PC-3 (cell line): ENCODE data around the gene BCKDHA. TPM values are rescaled to one million over a fixed set of nuclear protein-coding genes. Genes with fewer than 3 reads are reported as not detected.

ENCODE experiments used
- ATAC-seq: fragments of 200-7000 bp; cut with Tn5 transposase; 2 replicates; pipeline ENCODE4 v1.9.1; 2020; ENCODE audit warnings: mild to moderate bottlenecking, moderate library complexity
- BruUV-seq: library from RNA; stranded (reverse); fragments of 400-500 nt; replicated peaks from 2 replicates; lab custom pipeline; 2021; lab: Mats Ljungman, UMichigan
- CTCF ChIA-PET: fragments of 300-600 bp; sonication (Branson Sonifier 250); formaldehyde crosslinking; loops from one replicate; lab custom pipeline; 2022; ENCODE audit warnings: antibody characterized with exemption; lab: Charles Lee
- POLR2A ChIA-PET: fragments of 300-600 bp; sonication (Branson Sonifier 250); formaldehyde crosslinking; loops from one replicate; lab custom pipeline; 2022; ENCODE audit warnings: antibody characterized with exemption; ENCODE audit not compliant: unreplicated experiment; lab: Charles Lee
- DNase-seq: peaks from one replicate; pipeline ENCODE4 v3.0.0-alpha.2; 2015
- H2AFZ ChIP-seq: fragments of 300-600 bp; sonication (generic); 2 replicates; pipeline ENCODE4 v1.6.0; 2016; ENCODE audit warnings: antibody characterized with exemption, low read length
- H3F3A ChIP-seq: fragments of 300-600 bp; sonication (generic); one replicate; pipeline ENCODE4 v1.6.0; 2017; ENCODE audit warnings: antibody characterized with exemption, low read length, control low read depth, mild to moderate bottlenecking; ENCODE audit not compliant: unreplicated experiment
- H3K27ac ChIP-seq: fragments of 300-600 bp; sonication (generic); 2 replicates; pipeline ENCODE4 v1.5.1; 2016; ENCODE audit warnings: mild to moderate bottlenecking, low read length
- H3K27me3 ChIP-seq: fragments of 300-600 bp; sonication (generic); 2 replicates; pipeline ENCODE4 v1.6.1; 2016; ENCODE audit warnings: low read length, mixed read lengths
- H3K36me3 ChIP-seq: fragments of 300-600 bp; sonication (generic); 2 replicates; pipeline ENCODE4 v1.6.1; 2016; ENCODE audit warnings: low read depth, mixed run types, low read length, mixed read lengths
- H3K4me1 ChIP-seq: fragments of 300-600 bp; sonication (generic); 2 replicates; pipeline ENCODE4 v1.5.1; 2016; ENCODE audit warnings: low read length; ENCODE audit not compliant: insufficient read depth
- H3K4me2 ChIP-seq: fragments of 300-600 bp; sonication (generic); 2 replicates; pipeline ENCODE4 v1.6.0; 2016; ENCODE audit warnings: low read length
- H3K4me3 ChIP-seq: fragments of 300-600 bp; sonication (generic); 2 replicates; pipeline ENCODE4 v1.5.1; 2016; ENCODE audit warnings: mild to moderate bottlenecking, low read length, mixed read lengths
- H3K79me2 ChIP-seq: fragments of 300-600 bp; sonication (generic); 2 replicates; pipeline ENCODE4 v1.6.1; 2017; ENCODE audit warnings: low read length, mixed read lengths
- H3K9ac ChIP-seq: fragments of 300-600 bp; sonication (generic); 2 replicates; pipeline ENCODE4 v1.6.0; 2016; ENCODE audit warnings: mild to moderate bottlenecking, low read length
- H3K9me2 ChIP-seq: fragments of 300-600 bp; sonication (generic); replicated peaks from 2 replicates; pipeline ENCODE4 v1.6.1; 2016; ENCODE audit warnings: mixed run types, low read length, mixed read lengths
- H3K9me3 ChIP-seq: fragments of 300-600 bp; sonication (generic); 2 replicates; pipeline ENCODE4 v1.6.1; 2016; ENCODE audit warnings: low read length, mixed read lengths
- H4K20me1 ChIP-seq: fragments of 300-600 bp; sonication (generic); 2 replicates; pipeline ENCODE4 v1.6.1; 2016; ENCODE audit warnings: low read length, mixed read lengths
- CTCF ChIP-seq: fragments of 300-600 bp; sonication (generic); conservative IDR thresholded peaks from 2 replicates; pipeline ENCODE4 v1.5.1; 2017; ENCODE audit warnings: antibody characterized with exemption, low read depth, mild to moderate bottlenecking, low read length
- EZH2 ChIP-seq: fragments of 300-600 bp; sonication (generic); IDR thresholded peaks from one replicate; pipeline ENCODE4 v1.6.1; 2017; ENCODE audit warnings: antibody characterized with exemption, mild to moderate bottlenecking, low read length; ENCODE audit not compliant: unreplicated experiment
- EZH2phosphoT487 ChIP-seq: fragments of 300-600 bp; sonication (generic); IDR thresholded peaks from 2 replicates; pipeline ENCODE4 v1.6.1; 2018; ENCODE audit warnings: mild to moderate bottlenecking, antibody characterized with exemption, low read length, borderline replicate concordance
- intact Hi-C: fragments of 100-400 bp; cut with micrococcal nuclease; formaldehyde crosslinking; loops from 2 replicates; pipeline ENCODE4 v1.9.0; 2023
- total RNA-seq: library from RNA; depleted of rRNA; stranded (reverse); fragments of >200 nt; gene quantifications from 2 replicates; pipeline ENCODE4 v1.2.3, GENCODE V29; 2014

BCKDHA gene
- total RNA-seq, 1 experiment from 2014 or later, result 49.2 TPM

GRCh38 chr19:41392775-41393174, 4.8 kb upstream of the BCKDHA start:
- Histone ChIP-seq H2AFZ (no peak overlapping the region), H3K27me3 (no peaks in the 10 kb centered on the region), H3K36me3 (no peaks in the 10 kb centered on the region; the same call in 1 of the 2 replicates), H3K79me2 (peaks cover 21% of the 10 kb centered on the region), H3K4me1 (peaks cover 4% of the 10 kb centered on the region; the same call in 1 of the 2 replicates), H4K20me1 (no peaks in the 10 kb centered on the region), H3K27ac (no peak overlapping the region), H3K9ac (no peak overlapping the region), H3K9me2 (no peaks in the 10 kb centered on the region), H3K9me3 (no peaks in the 10 kb centered on the region), H3F3A (no peaks in the 10 kb centered on the region), H3K4me3 (no peak overlapping the region), H3K4me2 (no peak overlapping the region)
- no TSS peak for BruUV-seq
- CTCF ChIA-PET, result no interaction called here
- TF ChIP-seq EZH2, result no peak
- TF ChIP-seq CTCF, result no peak
- no peak for TF ChIP-seq EZH2phosphoT487
- DNase-seq (no peak), ATAC-seq (no peak)
- POLR2A ChIA-PET, result no interaction called here
- intact Hi-C loops, result no loop called here

GRCh38 chr19:41395355-41395754, 2.3 kb upstream of the BCKDHA start:
- H3K79me2 ChIP-seq, result peaks cover 36% of the 10 kb centered on the region
- no TSS peak for BruUV-seq
- H4K20me1 ChIP-seq, result no peaks in the 10 kb centered on the region
- H3K4me3 ChIP-seq, result peak overlapping the region; percentile 81; the same call in 1 of the 2 replicates
- ATAC-seq (no peak), DNase-seq (no peak)
- no peak overlapping the region for H2AFZ ChIP-seq
- no peaks in the 10 kb centered on the region for H3K27me3 ChIP-seq
- no peak for TF ChIP-seq CTCF
- no peak for TF ChIP-seq EZH2phosphoT487
- no peak for TF ChIP-seq EZH2
- H3K9me3 ChIP-seq, result no peaks in the 10 kb centered on the region
- intact Hi-C loops, result no loop called here
- CTCF ChIA-PET, result no interaction called here
- H3K36me3 ChIP-seq, result no peaks in the 10 kb centered on the region; the same call in 1 of the 2 replicates
- H3K9me2 ChIP-seq, result no peaks in the 10 kb centered on the region
- H3K4me2 ChIP-seq, result peak overlapping the region; percentile 96
- no peaks in the 10 kb centered on the region for H3F3A ChIP-seq
- POLR2A ChIA-PET, result no interaction called here
- no peak overlapping the region for H3K9ac ChIP-seq
- H3K27ac ChIP-seq, result no peak overlapping the region
- peaks cover 10% of the 10 kb centered on the region; the same call in 1 of the 2 replicates for H3K4me1 ChIP-seq

GRCh38 chr19:41398050-41398418, 416 bp downstream of the BCKDHA start:
- H3K9ac ChIP-seq, result peak overlapping the region; percentile 97
- peak overlapping the region; percentile 95 for H3K4me2 ChIP-seq
- H3K4me1 ChIP-seq, result peaks cover 10% of the 10 kb centered on the region; the same call in 1 of the 2 replicates
- no peaks in the 10 kb centered on the region for H3K9me3 ChIP-seq
- BruUV-seq, result TSS peak; percentile 67
- H3K27ac ChIP-seq, result peak overlapping the region; percentile 75
- CTCF ChIA-PET, result no interaction called here
- H3F3A ChIP-seq, result no peaks in the 10 kb centered on the region
- H2AFZ ChIP-seq, result peak overlapping the region; percentile 81
- no peaks in the 10 kb centered on the region for H3K9me2 ChIP-seq
- peaks cover 36% of the 10 kb centered on the region for H3K79me2 ChIP-seq
- peak overlapping the region; percentile 96 for H3K4me3 ChIP-seq
- ATAC-seq (no peak), DNase-seq (no peak)
- TF ChIP-seq EZH2 (no peak), CTCF (no peak), EZH2phosphoT487 (no peak)
- no peaks in the 10 kb centered on the region for H3K27me3 ChIP-seq
- POLR2A ChIA-PET, result no interaction called here
- H4K20me1 ChIP-seq, result no peaks in the 10 kb centered on the region
- H3K36me3 ChIP-seq, result no peaks in the 10 kb centered on the region
- intact Hi-C loops, result no loop called here
